ENCODE results near the gene ACTL9. TPM values are rescaled to one million over a fixed set of nuclear protein-coding genes. Genes with fewer than 3 reads are reported as not detected.

Gene ACTL9
- total and polyA plus RNA-seq, 12 donors, result not detected

- H3K4me1 ChIP-seq, result peaks cover 0 to 50% (median 0%) of the 10 kb centered on the region in 9 donors
- peaks cover 0 to 42% (median 12%) of the 10 kb centered on the region in 7 donors for H3K27me3 ChIP-seq
- no peak for TF ChIP-seq CTCF (IDR thresholded peaks at IDR 0.05)
- no peak overlapping the region for H3K4me3 ChIP-seq
- WGBS, 2 donors, result 76 to 80% methylated on average over 6 of the region's 6 CpGs
- H3K27ac ChIP-seq, result peak overlapping the region in 1 of 10 donors; percentile 32
- DNase-seq (no peak), ATAC-seq (no peak)
- no peaks in the 10 kb centered on the region for H3K36me3 ChIP-seq
- H3K9me3 ChIP-seq, result no peaks in the 10 kb centered on the region
- intact Hi-C loops (cut with DNase I), result loop anchor here in 1 of 10 donors (10.0 kb wide), 1 partner anchor 63 kb away; no protein-coding TSS in a partner anchor
Observed at GRCh38 chr19:8648240-8648639, 50.4 kb downstream of the ACTL9 start.

Other genes with a start within 250 kb of the ACTL9 start
- gene PRAM1, start 196.2 kb downstream of the ACTL9 start, total RNA-seq, result 1 to 10 TPM in 2 of 10 donors, under 1 TPM in 8; 0.28 to 3.2 (median 0.52) TPM
- under 1 TPM; 0.36 to 0.66 TPM for gene PRAM1, start 196.2 kb downstream of the ACTL9 start, polyA plus RNA-seq
- 10 to 100 TPM; 11.7 to 20.9 (median 17.1) TPM for gene ZNF414, start 184.6 kb downstream of the ACTL9 start, total RNA-seq
- 10 to 100 TPM; 19.7 to 34.3 TPM for gene ZNF414, start 184.6 kb downstream of the ACTL9 start, polyA plus RNA-seq
- gene MYO1F, start 121.4 kb downstream of the ACTL9 start, total RNA-seq, result 10 to 100 TPM in 2 of 10 donors, 1 to 10 TPM in 8; 2.0 to 25.7 (median 6.5) TPM
- 1 to 10 TPM; 2.6 to 7.7 TPM for gene MYO1F, start 121.4 kb downstream of the ACTL9 start, polyA plus RNA-seq
- gene ADAMTS10, start 88.1 kb downstream of the ACTL9 start, total RNA-seq, result 10 to 100 TPM in 4 of 10 donors, 1 to 10 TPM in 6; 2.7 to 12.6 (median 7.1) TPM
- 10 to 100 TPM in 1 of 2 donors, 1 to 10 TPM in 1; 9.1 to 34.5 TPM for gene ADAMTS10, start 88.1 kb downstream of the ACTL9 start, polyA plus RNA-seq
- not detected for gene NFILZ, start 68.2 kb downstream of the ACTL9 start, total RNA-seq
- gene NFILZ, start 68.2 kb downstream of the ACTL9 start, polyA plus RNA-seq, result not detected
- gene OR2Z1, start 22.8 kb upstream of the ACTL9 start, total RNA-seq, result not detected
- not detected for gene OR2Z1, start 22.8 kb upstream of the ACTL9 start, polyA plus RNA-seq
- gene ZNF558, start 133.5 kb upstream of the ACTL9 start, total RNA-seq, result 10 to 100 TPM in 8 of 10 donors, 1 to 10 TPM in 2; 8.3 to 14.3 (median 11.8) TPM
- 10 to 100 TPM in 1 of 2 donors, 1 to 10 TPM in 1; 8.3 to 11.2 TPM for gene ZNF558, start 133.5 kb upstream of the ACTL9 start, polyA plus RNA-seq
- gene MBD3L1, start 133.6 kb upstream of the ACTL9 start, total RNA-seq, result not detected
- gene MBD3L1, start 133.6 kb upstream of the ACTL9 start, polyA plus RNA-seq, result not detected

Data from heart right ventricle (tissue), 16 donors.